Stimulated activated CD8-positive, alpha-beta memory T cell treated with anti-CD3 and anti-CD28 coated beads, Interleukin-2, amount 100 ng/mL, for 48 hours (primary cell): ENCODE results near the gene LCE2B.
"Not testable (repeated sequence)": the region's sequence is repeated elsewhere in the genome, so short reads cannot be mapped to it uniquely, and the experiment has no call there.

Experiments
- DNase-seq, 2 donors: peaks; one replicate each; pipeline ENCODE4 v3.0.0-alpha.2; 2020; ENCODE audit warnings: low read depth in 2 of 2

The LCE2B gene

GRCh38 chr1:152685823-152686222, at the start of gene LCE2B:
LCE2B (plus strand) TSS chr1:152686123; CDS start chr1:152686844, 721 bp downstream.
- not testable (repeated sequence) for DNase-seq

DNA sequence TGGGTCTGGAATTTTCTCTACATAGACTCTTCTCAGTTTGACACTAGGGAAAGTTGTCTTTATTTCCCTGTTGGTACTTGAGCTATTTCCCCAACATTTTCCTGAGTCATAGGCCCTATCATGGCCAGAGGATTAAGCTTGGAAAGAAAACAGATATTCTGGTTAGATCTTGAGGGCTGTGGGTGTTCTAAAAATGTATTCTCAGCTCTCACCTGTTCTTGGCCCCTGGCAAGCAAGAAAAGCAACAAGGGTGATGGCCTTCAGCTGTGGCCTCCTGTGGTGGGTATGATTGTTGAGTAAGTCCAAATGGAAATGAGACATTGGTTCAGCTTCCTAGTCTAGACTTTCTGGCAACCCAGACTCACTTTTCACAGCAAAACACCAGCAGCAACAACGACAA, 45.6 kb upstream of the LCE2B start:
- DNase-seq, result no peak

DNA sequence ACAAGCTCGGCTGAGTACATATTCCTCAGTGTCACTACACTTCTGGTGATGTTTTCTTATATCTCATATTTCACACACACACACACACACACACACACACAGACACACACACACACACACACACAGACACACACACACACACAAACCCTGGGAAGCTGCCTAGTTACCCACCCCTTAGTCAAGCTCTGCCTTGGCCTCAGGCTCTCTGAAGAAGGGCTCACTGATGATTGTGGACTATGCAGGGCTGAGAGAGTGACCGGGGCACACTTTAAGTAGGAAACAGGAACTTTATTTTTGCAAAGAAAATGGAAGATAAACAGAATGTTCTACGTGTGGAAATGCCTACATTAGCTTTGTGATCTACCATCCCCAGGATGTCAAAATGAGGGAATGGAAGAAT, 42.0 kb upstream of the LCE2B start:
- DNase-seq, result no peak

- DNase-seq, result no peak
Measured at GRCh38 chr1:152645146-152645545, 40.8 kb upstream of the LCE2B start.

DNA sequence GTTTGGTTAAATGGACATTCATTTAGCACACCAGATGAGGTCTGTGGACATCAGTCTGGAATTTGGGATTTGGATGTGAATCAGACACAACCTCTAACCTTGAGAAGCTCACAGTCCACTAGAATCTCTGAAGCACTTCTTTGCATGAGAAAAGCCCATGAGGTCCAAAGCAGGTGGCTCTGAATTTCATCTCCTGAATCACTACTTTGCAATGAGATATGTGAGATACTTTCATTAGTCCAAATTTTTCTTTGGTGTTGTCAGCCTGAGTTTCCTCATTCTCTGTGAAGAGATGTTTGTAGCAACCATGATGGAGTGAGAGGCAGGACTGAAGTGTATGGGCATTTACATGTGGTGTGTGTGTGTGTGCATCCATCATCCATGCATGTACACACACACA, 39.3 kb upstream of the LCE2B start:
- no peak for DNase-seq

DNA sequence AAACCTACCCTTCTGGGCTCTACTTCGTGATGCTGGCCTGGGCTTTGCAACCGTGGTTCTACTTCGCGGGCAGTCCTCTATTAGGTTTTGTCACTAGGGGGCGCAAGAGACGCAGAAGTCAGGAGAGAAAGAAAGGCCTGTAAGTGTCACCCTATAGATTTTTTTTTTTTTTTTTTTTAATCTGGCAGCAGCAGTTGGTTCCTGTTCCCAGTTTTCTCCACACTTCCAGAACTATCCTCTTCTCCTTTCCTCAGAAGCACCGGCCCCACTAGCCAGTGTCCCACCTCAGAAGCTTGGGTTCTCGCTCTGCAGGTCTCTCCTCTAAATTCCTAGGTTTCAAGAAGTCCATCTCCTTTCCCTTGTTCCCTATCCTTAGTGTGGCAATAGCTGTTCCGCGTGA, 31.8 kb upstream of the LCE2B start:
- DNase-seq, result peak; percentile 26 to 42

DNA sequence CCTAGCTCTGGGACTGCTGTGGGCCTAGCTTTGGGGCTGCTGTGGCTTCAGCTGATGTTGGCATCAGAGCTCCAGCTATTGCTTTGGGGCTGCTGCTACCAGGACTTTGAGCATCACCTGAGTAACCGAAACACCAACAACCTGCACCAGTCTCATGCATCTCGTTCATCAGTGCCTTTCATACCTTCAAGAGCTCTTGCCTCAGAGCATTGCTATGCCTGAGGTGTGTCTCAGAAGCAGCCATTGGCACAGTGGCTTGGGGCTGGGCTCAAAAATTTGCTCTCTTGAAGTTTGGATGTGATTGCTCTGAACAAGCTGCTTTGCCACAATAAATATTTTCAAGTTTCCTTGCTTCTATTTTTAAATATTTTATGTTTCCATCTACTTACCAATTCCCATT, 29.5 kb upstream of the LCE2B start:
- DNase-seq, result no peak

- DNase-seq, result no peak
Measured at GRCh38 chr1:152657677-152658076, 28.2 kb upstream of the LCE2B start.

DNA sequence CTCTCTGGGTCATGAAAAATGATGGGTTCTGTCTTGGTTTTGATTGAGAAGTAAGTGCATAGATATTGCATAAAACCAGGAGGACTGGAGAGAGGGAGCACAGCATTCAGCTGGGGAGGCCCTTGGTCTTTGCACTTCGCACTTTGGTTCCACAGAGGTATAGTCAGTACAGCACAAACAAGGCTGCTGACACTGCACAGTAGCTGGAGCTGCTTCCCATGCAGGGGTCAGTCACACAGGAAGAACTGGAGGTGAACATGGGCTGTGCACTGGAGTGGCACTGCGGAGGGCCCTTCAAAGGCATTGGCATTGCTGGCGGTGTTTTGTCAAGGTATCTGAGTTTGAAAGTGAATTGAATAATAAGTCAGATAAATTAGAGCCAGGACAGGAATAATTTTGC, 27.3 kb upstream of the LCE2B start:
- no peak for DNase-seq

GRCh38 chr1:152663098-152663497, 22.8 kb upstream of the LCE2B start, which contains the start of gene LCE2D:
LCE2D (plus strand) TSS chr1:152663380; CDS start chr1:152664106, 726 bp downstream.
- DNase-seq, result no peak

- DNase-seq, result not testable (repeated sequence)
Measured at GRCh38 chr1:152666171-152666570, 19.8 kb upstream of the LCE2B start.

DNA sequence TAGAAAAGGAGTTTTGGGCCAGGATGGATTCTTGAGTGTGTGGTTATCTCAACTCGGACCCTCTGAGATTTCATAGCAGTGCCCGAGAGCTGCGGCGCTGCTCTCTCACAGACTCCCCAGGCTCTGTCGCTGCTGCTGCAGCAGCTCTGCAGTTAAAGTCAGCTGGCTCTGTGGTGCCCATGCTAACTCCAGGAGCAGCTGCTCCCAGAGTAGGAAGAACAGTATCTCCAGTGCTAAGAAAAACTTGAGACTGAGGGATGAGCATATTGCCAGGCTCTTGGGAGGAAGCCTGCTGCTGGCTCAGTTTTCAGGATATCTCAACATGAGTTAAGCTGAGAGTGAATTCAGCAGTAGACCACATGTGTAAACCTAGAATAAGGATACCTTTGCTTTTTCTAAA, 18.3 kb upstream of the LCE2B start:
- DNase-seq, result no peak

- no peak for DNase-seq
Measured at GRCh38 chr1:152673016-152673415, 12.9 kb upstream of the LCE2B start.

DNA sequence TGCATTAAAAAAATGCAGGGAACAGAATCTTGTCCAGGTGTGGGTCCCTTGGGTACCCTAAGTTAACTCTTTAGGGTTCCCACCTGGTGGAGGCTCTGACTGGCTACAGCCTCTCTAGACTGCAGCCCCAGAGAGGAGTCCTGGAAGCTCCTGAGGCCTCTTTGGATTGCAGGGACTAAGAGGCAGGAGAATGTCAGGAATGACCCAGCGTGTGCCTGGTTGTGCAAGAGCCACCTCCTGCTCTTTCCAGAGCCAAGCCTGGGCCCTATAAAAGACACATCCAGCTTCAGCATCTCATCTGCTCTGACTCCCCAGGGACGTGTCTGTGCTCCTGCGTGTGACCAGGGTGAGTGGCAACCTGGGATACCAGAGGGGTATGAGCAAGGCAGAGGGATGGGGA, 10.9 kb upstream of the LCE2B start, which contains the start of gene LCE2C:
Gene LCE2C (plus strand): TSS at position 297 of the 400 bp plus-strand sequence. CDS start 737 bp downstream, outside the sequence.
- DNase-seq, result not testable (repeated sequence)

DNA sequence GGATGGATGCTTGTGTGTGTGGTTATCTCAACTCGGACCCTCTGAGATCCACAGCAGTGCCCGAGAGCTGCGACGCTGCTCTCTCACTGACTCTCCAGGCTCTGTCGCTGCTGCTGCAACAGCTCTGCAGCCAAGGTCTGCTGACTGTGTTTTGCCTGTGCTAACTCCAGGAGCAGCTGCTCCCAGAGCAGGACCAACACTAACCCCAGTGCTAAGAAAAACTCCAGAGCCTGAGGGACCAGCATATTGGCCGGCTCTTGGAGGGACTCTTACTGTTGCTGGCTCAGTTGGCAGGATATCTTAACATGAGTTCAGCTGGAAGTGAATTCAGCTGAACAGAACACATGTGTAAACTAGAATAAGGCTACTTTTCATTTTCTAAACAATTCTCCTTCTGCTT, 6.5 kb upstream of the LCE2B start:
- no peak for DNase-seq

DNA sequence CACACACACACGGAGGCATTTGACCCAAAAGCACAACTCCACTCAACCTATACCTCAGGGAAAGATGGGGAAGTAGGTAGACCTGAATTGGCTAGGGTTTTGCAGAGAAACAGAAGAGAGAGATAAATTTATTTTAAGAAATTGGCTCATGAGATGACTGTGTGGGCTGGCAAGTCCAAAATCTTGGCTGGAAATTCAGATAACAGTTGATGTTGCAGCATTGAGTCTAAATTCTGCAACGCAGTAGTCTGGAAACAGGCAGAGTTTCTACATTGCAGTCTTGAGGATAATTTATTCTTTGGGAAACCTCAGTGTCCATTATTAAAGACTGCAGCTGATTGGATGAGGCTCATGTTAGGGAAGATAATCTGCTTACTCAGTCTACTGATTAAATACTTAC, 4.3 kb upstream of the LCE2B start:
- DNase-seq, result no peak

DNA sequence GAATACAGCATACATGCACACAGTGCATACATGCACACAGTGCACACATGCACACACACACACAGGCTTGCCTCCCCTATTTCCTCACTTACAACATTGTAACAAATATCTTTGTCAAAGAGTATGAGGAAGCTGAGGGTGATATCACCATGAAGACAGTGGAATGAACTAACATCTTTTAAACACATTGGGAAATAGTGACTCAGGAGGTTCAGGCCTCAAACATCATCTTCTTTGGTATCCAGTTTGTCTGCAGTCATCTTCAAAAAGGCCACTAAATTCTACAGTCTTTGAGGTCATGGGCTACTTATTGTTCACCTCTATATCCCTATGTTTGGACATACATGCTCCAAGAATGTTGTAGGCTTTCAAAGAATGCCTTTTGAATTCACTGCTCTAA, 2.1 kb upstream of the LCE2B start:
- DNase-seq, result no peak

DNA sequence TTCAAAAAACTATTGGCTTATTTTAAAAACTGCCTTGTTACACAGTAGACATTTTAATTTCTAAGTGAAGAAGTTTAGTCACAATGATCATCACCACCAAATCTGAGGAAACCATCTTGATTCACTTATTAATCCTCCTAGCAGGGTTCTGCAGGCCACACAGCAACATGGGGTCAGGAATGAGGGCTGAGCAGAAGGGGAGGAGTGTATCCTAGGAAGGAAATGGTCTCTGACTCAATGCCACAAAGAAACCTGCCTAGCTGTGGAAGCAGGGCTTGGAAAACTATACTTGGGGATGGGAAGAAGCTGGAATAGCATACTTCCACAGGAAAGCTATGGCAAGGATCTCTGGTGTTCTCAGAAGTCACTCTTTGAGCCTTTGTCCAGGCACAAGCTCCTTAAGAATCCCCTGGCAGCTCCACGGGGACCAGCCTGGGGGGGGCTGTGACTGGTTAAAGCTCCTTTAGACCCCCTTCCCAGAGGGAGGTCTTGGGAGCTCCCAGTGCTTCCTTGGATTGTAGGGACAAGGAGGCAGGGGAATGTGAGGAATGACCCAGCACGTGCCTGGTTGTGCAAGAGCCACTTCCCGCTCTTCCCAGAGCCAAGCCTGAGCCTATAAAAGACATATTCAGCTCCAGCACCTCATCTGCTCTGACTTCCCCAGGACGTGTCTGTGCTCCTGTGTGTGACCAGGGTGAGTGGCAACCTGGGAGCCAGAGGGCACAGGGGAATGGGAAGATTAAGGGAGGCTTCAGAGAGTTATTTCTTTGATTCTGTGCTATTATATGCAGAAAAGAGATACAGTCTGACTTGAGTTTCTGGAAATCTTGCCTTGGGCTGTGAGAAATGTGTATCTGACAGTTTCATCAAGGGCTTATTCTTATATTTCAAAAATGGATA, 12.0 kb downstream of the LCE2B start, which contains the start of gene LCE2A:
Gene LCE2A (plus strand): TSS at position 645 of the 900 bp plus-strand sequence. CDS start 557 bp downstream, outside the sequence.
- no peak for DNase-seq

GRCh38 chr1:152699746-152700145, 13.8 kb downstream of the LCE2B start:
- DNase-seq, result no peak

- no peak for DNase-seq
Measured at GRCh38 chr1:152707860-152708259, 21.9 kb downstream of the LCE2B start, which contains the start of gene LCE4A. LCE4A (plus strand) TSS chr1:152708160; CDS start chr1:152709076, 916 bp downstream.

GRCh38 chr1:152718238-152718637, 32.3 kb downstream of the LCE2B start:
- no peak for DNase-seq

DNA sequence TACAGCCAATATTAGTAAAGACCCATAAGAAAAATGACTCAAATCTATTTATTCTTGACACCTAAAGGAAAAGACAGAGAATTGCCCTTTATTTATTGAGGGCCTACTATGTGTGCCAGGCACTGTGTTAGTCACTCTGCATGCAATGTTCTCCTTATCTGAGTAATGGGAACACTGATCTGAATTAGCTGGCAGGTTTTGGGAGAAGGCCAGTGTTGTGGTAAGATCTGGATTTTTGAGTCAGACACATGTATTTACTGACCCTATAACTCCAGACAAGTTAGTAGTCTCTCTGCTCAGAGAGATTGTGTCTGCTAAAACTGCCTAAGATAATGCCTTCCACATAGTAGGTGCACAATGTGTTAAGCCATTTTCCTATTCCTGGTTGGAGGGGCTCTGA, 39.3 kb downstream of the LCE2B start:
- DNase-seq, result no peak

DNA sequence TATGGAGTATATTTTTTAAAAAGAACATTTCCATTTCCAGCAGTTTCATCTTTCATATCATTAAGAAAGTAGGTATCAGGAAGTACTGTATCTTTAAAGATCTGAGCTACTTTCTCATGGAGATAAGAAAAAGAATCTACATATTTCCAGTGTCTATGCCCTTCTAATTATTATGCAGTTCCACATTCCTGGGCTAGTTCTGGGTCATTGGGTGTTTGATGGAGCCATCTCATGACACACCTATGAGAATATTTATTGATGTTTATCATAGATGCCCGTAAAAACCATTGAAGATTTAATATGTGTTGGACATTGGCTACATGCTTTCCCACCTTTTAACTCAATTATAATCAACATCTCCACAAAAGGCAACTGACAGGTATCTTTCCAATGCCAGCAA, 43.1 kb downstream of the LCE2B start:
- DNase-seq, result no peak
